Raji (cell line): ENCODE measurements around the gene SLC41A3.
A peak's percentile ranks its signal among the peaks of the same experiment; 100 is the strongest.
"Not testable (repeated sequence)": the region's sequence is repeated elsewhere in the genome, so short reads cannot be mapped to it uniquely, and the experiment has no call there.

ENCODE experiments used
- POLR2A ChIP-seq: IDR thresholded peaks from 2 replicates; pipeline ENCODE4 v1.6.1; 2011; ENCODE audit warnings: low read depth, low read length, control low read depth; ENCODE audit not compliant: insufficient read depth

The SLC41A3 gene

DNA sequence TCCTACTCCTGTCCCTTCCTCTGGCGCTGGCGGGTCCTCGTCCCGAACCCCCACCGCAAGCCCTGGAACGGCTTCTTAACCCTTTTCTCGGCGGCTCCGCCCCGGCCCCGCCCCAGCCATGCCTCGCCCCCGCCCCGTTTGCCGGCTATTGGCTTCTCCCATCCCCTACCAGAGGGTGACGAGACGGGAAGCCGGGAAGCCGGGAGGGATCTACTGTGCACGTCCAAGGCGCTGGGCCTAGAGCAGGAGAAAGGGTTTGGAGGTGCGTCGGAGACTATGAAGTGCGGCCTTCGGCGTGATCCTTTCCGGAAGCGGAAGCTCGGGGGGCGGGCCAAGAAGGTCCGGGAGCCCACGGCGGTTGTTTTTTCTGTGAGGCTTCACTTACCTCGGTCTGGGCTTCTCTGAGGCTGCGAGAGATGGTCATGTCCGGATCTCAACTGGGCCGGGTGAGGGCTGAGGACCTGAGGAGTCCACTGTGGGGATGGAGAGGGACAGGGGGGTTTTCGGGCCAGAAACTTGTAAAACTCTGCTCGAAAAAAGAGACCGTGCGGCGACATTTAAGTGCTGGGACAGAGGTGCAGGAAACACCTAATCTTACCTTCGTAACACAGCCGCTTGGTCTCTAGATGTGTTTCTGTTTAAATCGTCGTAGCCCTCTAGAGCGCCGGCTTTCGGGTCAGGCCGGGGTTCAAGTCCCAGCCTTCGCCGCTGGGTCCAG, 93.5 kb downstream of the SLC41A3 start:
- peak; percentile 73 for TF ChIP-seq POLR2A

DNA sequence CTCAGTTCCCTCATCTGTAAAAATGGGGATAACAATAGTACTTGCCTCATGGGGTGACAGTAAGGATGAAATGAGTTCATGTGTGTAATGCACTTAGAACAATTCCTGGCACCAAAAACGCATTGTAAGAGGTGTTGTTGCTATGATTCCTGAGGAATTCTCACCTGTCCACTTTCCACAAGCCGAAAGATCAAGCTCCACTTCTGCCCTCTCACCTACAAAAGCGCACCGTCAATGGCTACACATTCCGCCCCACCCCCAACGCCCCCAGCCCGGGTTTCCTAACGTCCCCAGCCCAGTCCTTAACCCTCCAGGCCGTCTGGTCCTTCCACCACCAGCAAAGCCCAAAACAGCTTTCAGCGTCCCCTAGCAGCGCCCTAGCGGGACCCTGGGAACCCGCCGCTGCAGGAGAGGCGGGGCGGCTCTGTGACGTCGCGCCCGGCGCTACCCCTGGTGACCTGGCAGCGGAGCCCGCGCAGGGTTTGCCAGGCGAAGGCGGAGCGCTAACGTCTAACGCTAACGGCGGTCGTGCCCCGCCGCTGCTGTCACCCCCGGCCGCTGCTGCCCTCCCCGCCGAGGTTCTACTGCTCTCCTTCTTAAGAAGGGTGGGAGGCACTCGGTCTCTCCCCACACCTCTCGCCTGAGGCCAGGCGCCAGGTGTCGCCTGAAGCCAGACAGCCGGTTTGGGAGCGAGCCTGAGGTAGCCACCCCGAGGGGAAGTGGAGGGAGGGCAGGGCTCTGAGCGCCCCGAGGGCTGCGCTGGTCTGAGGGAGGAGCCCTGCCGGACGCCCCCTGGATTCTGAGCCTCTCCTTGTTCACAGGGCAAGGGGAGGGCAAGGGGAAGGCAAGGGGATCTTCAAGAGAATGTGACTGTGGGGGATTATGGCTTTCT, 115.0 kb downstream of the SLC41A3 start, which contains the start of gene ROPN1B:
TSS of gene ROPN1B (plus strand) at position 478 of the 892 bp plus-strand sequence. CDS start 2,877 bp downstream, outside the sequence.
- not testable (repeated sequence) for TF ChIP-seq POLR2A

DNA sequence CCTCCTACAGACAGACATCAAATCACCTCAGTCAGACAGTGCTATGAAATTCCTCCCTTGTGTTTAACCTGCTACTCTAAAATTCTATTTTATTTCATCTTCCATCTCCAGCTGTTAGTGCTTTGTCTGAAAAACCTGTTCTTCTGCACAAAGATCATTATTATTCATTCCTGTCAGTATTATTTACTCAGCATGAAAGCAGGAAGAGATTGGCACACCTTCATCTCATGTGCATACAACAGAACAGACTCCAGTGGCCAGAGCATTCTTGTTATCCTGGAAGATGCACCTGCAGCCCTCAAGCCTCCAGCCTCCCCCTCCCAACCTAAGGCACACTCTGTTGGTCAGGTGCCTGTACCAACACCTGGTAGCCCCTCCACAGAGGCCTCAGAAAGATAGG, 116.8 kb downstream of the SLC41A3 start:
- no peak for TF ChIP-seq POLR2A

DNA sequence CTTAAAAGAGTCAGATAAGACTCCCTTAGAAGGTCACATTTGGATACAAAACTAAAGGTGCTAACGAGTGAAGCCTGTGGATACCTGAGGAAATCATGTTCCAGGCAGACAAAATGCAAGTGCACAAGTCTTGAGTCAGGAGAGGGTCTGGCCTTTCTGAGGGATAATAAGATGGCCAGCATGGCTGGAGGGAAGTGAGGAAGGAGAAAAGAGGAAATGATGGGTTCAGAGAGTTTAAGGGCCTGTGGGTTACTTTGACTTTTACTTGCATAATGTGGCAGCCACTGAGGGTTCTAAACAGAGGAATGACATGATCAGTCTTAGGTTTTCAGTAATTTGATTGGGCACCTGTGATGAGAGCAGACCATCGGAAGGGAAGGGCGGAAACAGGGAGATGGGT, 118.4 kb downstream of the SLC41A3 start:
- no peak for TF ChIP-seq POLR2A

DNA sequence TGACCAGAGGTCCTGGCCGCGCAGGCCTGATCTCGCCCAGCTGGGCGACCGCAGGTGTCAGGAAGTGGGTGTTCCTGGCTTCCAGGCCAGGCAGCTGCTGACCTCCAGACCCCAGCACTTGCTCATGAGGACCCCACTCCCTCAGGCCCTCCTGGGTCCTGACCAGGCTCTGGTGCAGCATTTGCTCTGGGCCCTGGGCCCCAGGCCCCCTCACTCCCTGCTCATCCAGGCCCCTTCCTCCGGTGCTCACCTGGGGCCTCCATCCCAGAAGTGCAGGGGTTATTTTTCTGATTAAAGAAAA, 122.7 kb downstream of the SLC41A3 start:
- TF ChIP-seq POLR2A, result no peak

DNA sequence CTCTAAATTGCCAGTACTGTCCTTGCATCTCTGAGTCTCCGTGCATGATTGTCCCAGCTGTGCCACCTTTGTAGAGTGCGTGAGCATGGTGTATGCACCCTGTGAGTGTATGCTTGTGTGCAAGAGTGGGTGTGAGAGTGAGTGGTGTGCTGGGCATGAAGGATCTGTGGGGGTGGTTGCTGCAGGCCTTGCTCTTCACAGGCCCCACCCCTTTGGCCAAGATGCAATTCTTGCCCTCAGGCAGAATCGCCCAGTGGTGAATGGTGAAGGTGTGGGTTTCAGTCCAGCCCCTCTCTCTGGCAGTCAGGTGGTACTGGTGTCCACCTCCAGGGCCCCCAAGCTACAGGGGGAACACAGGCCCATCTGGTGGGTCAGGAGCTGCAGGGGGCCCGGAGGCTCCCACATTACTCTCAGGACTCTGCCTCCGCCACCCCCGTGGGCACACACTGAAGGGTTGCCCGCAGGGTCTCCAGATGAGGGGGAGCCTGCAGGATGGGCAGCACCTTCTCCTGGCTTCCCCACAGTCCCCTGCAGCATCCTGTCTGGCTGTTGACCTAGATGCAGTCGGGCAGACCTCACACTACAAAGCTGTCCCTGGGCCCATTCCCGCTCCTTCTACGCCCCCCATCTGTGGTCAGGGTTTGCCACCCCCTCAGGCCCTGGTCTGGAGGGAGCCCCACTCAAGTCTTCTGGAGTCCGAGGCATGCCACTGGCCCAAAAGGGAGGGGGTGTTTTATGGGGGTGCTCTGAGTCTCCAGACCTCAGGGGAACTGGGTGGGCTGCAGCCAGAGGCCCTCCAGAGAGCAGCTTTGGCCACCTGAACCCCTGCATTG, 123.3 kb downstream of the SLC41A3 start:
- no peak for TF ChIP-seq POLR2A

DNA sequence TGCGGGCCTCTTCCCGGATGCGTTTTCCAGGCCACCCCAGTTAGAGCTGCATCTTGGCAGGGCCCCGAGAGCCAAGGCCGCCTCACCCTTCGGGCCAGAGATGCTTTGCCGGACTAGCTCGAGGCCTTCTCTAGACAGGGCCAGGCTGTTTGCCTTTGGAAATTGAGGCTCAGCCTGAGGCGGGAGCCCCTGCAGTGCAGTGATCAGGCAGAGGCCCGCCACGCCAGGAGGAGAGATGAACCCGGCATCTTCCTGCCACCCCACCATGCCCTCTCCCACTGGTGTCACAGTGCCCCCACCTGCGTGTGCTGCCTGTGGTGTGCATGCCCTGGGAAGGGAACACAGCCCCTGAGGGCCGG, 123.9 kb downstream of the SLC41A3 start:
- no peak for TF ChIP-seq POLR2A

DNA sequence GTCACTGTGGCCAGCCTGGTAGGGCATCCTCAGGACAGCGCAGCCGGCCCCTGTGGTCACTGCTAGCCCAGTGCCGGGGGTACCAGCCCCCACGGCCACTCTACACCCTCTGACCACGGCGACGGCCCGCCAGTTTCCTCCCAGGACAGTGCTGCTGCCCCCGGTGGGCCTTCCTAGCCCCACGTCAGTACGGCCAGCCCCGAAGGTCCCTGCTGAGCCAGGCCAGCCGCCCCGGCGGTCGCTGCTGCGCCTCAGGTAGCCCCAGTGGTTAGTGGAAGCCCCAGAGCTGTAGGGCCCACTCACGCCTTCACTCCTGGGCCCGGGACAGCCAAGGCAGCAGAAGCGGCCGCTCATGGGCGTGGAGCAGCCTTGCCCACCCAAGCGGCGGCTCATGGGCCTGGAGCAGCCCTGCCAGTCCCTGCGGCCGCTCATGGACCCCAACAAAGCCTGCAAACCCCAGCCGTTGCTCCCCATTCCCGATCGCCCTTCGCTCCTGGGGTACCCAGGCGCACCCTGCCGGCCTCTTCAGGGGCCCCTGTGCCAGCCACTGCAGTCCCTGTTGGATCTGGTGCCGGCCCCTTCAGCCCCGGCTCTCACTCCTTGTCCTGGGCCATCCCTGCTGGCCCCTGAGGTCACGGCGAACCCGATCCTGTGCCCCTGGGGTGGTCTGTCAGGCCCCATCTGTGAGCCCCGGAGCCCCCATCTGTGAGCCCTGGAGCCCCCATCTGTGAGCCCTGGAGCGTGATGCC, 124.4 kb downstream of the SLC41A3 start:
- TF ChIP-seq POLR2A, result no peak

DNA sequence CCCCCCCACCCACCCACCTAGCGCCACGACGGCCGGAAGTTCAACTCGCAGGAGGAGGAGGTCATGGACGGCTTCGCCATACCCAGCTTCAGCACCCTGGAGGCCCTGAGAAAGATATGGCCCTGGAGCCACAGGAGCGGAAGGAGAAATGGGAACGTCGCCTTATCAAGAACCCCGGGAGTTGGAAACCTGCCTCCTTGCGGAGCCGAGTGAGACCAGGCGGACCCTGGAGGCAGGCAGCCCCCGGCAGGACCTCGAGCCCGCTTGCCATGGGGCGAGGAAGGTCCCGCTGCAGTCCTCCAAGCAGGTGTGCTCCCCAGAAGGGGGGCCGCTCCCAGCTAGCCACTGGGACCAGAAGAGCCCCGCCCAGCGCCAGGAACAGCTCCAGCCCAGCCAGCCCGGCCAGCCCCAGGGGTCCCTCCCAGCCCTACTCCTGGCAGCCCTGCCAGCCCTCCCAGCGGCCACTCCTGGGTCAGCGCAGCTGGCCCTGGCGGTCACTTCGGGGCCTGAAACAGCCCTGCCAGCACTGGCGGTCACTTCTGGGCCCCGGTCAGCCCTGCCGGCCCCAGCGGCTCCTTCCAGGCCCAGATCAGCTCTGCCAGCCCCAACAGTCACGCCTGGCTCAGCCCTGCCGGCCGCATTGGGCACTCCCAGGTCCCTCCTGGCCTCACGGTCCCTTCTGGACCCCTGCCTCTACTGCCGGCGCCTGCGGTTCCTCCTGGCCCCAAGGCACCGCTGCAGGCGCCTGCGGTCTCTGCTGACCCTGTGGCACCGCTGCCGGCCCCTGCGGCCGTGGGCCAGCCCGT, 125.2 kb downstream of the SLC41A3 start:
- no peak for TF ChIP-seq POLR2A

DNA sequence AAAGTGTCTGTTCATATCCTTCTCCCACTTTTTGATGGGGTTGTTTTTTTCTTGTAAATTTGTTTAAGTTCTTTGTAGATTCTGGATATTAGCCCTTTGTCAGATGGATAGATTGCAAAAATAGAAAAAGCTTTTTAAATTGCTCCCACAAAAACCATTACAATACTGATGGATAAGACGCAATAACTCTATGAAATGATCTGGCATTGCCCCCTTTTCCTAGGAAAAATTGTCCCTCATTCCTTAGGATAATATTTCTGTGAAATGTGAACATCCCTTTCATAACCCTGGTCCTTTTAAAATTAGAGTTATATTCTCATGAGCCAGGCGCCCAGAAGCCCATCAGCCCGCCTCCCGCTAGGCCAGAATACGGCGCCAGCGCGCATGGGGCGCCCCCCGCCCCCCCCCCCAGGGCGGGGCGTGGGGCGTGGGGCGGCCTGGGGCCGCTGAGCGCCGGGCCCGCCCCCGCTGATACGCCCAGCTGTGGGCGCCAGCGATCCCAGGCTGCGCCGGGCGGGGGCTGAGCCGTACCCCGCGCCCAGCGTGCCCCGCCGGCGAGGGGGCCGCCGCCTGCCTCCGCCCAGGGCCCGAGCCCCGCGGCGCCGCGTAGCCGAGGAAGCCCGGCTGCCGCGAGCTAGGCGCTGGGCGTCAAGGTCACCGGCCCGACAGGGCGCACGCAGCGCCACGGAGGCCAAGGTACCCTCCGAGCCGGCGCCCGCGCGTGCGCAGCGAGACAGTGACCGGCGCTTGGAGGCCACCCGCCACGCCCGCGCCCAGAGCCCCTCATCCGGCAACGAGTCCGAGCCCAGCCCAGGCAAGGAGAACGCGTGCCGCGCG, 126.0 kb downstream of the SLC41A3 start:
- TF ChIP-seq POLR2A, result no peak
